ENCODE results near the gene SPC24.
A peak's percentile ranks its signal among the peaks of the same experiment; 100 is the strongest.

Gene SPC24

GRCh38 chr19:11155373-11156120 is at the start of gene SPC24:
TSS of gene SPC24 (minus strand) at chr19:11155782. CDS start at chr19:11155776, 6 bp downstream.
- TF ChIP-seq, protein P1, sequence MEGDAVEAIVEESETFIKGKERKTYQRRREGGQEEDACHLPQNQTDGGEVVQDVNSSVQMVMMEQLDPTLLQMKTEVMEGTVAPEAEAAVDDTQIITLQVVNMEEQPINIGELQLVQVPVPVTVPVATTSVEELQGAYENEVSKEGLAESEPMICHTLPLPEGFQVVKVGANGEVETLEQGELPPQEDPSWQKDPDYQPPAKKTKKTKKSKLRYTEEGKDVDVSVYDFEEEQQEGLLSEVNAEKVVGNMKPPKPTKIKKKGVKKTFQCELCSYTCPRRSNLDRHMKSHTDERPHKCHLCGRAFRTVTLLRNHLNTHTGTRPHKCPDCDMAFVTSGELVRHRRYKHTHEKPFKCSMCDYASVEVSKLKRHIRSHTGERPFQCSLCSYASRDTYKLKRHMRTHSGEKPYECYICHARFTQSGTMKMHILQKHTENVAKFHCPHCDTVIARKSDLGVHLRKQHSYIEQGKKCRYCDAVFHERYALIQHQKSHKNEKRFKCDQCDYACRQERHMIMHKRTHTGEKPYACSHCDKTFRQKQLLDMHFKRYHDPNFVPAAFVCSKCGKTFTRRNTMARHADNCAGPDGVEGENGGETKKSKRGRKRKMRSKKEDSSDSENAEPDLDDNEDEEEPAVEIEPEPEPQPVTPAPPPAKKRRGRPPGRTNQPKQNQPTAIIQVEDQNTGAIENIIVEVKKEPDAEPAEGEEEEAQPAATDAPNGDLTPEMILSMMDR (IDR thresholded peaks at IDR 0.05): no peak

- TF ChIP-seq, protein P1 (IDR thresholded peaks at IDR 0.05): no peak
Observed at GRCh38 chr19:11204943-11205349, 49.4 kb upstream of the SPC24 start.

- TF ChIP-seq, protein P1 (IDR thresholded peaks at IDR 0.05): peak; percentile 35
Observed at GRCh38 chr19:11204076-11204602, 48.6 kb upstream of the SPC24 start.

GRCh38 chr19:11203194-11204075 is 47.9 kb upstream of the SPC24 start:
- TF ChIP-seq, protein P1 (IDR thresholded peaks at IDR 0.05): peak; percentile 64

DNA sequence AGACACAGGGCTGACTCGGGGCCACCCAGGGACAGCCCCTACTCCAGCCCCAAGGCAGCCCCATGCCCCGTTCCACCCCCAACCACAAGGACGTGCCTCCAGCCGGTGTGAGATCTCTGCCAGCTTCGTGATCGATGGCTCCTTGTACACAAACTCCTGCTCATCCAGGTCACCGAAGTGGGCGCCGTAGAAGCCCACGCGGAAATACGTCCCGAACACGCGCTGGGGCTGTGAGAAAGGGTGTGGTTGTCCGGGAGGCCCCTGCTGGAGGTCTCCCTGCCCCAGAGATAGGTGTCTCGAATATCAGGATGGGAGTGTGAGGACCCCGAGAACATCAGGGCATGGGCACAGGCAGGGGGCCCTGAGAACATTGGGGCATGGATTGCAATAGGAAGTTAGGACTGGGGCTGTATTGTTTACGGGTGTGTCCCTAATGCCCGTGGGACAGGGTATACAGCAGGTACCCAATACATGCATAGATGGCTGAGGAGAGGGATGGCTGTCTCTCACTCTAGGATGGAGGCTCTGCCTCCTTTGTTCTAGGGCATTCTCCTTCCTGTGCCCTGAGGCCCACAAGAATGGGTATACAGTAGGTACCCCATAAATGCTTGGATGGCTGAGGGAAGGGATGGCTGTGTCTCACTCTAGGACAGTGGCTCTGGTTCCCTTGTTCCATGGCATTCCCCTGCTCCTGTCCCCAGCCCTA is 47.1 kb upstream of the SPC24 start:
- TF ChIP-seq, protein P1 (IDR thresholded peaks at IDR 0.05): no peak

- TF ChIP-seq, protein P1 (IDR thresholded peaks at IDR 0.05): no peak
Observed at GRCh38 chr19:11201791-11202190, 46.2 kb upstream of the SPC24 start.

- TF ChIP-seq, protein P1 (IDR thresholded peaks at IDR 0.05): no peak
Observed at GRCh38 chr19:11200931-11201330, 45.3 kb upstream of the SPC24 start.
